Ishikawa (cell line): ENCODE results near the gene ARMC9.

Experiments
- MAX ChIP-seq: IDR thresholded peaks from 2 replicates; pipeline ENCODE4 v1.6.1; 2012
- TF ChIP-seq, protein P1 (sequence below): IDR thresholded peaks from 2 replicates; pipeline ENCODE4 v1.6.1; 2012; ENCODE audit warnings: low read depth, mild to moderate bottlenecking

GRCh38 chr2:231168460-231169139, 29.8 kb upstream of the ARMC9 start:
- no peak for TF ChIP-seq MAX
- TF ChIP-seq, protein P1, sequence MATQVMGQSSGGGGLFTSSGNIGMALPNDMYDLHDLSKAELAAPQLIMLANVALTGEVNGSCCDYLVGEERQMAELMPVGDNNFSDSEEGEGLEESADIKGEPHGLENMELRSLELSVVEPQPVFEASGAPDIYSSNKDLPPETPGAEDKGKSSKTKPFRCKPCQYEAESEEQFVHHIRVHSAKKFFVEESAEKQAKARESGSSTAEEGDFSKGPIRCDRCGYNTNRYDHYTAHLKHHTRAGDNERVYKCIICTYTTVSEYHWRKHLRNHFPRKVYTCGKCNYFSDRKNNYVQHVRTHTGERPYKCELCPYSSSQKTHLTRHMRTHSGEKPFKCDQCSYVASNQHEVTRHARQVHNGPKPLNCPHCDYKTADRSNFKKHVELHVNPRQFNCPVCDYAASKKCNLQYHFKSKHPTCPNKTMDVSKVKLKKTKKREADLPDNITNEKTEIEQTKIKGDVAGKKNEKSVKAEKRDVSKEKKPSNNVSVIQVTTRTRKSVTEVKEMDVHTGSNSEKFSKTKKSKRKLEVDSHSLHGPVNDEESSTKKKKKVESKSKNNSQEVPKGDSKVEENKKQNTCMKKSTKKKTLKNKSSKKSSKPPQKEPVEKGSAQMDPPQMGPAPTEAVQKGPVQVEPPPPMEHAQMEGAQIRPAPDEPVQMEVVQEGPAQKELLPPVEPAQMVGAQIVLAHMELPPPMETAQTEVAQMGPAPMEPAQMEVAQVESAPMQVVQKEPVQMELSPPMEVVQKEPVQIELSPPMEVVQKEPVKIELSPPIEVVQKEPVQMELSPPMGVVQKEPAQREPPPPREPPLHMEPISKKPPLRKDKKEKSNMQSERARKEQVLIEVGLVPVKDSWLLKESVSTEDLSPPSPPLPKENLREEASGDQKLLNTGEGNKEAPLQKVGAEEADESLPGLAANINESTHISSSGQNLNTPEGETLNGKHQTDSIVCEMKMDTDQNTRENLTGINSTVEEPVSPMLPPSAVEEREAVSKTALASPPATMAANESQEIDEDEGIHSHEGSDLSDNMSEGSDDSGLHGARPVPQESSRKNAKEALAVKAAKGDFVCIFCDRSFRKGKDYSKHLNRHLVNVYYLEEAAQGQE = no peak
